Fibroblast of lung (primary cell): Measurements from ENCODE around the gene AEBP2. TPM values are rescaled to one million over a fixed set of nuclear protein-coding genes. Genes with fewer than 3 reads are reported as not detected.

Experiments
- DNase-seq, 2 donors: peaks; one replicate each; pipeline versions ENCODE4 v3.0.0 to v3.0.0-alpha.2; 2010; ENCODE audit warnings: low read depth in 2 of 2
- H2AFZ ChIP-seq: 2 replicates; pipeline ENCODE4 v1.5.1; 2012; ENCODE audit warnings: low read length, control low read depth, inconsistent platforms
- H3K27ac ChIP-seq: 2 replicates; pipeline ENCODE4 v1.5.1; 2011; ENCODE audit warnings: low read length, control low read depth; ENCODE audit not compliant: insufficient read depth
- H3K27me3 ChIP-seq: 2 replicates; pipeline ENCODE4 v1.5.1; 2011; ENCODE audit warnings: mild to moderate bottlenecking, low read length; ENCODE audit not compliant: control insufficient read depth, insufficient read depth
- H3K36me3 ChIP-seq: 2 replicates; pipeline ENCODE4 v1.5.1; 2011; ENCODE audit warnings: low read length; ENCODE audit not compliant: control insufficient read depth, insufficient read depth
- H3K4me1 ChIP-seq: 2 replicates; pipeline ENCODE4 v1.5.1; 2011; ENCODE audit warnings: low read length; ENCODE audit not compliant: control insufficient read depth, insufficient read depth; ENCODE audit errors: extremely low read depth
- H3K4me2 ChIP-seq: 2 replicates; pipeline ENCODE4 v1.5.1; 2011; ENCODE audit warnings: low read length, control low read depth; ENCODE audit not compliant: insufficient read depth; ENCODE audit errors: extremely low read depth
- H3K4me3 ChIP-seq, 4 experiments: fragments of 200-600 bp in 1 of 4; sonication (generic) in 1 of 4; replicated peaks in 1 of 4; 2 replicates each; pipeline ENCODE4 v1.5.1; 2011 to 2016; ENCODE audit warnings: low read length in 4 of 4, low read depth in 3 of 4, mild to moderate bottlenecking in 3 of 4, control low read depth in 2 of 4, inconsistent platforms in 1 of 4, mixed read lengths in 1 of 4; ENCODE audit not compliant: insufficient read depth in 1 of 4; ENCODE audit errors: control extremely low read depth in 1 of 4
- H3K79me2 ChIP-seq: 2 replicates; pipeline ENCODE4 v1.5.1; 2012; ENCODE audit warnings: mild to moderate bottlenecking, low read length, inconsistent platforms; ENCODE audit not compliant: control insufficient read depth, insufficient read depth
- H3K9ac ChIP-seq: 2 replicates; pipeline ENCODE4 v1.5.1; 2011; ENCODE audit warnings: mild to moderate bottlenecking, low read length, control low read depth; ENCODE audit not compliant: insufficient read depth
- H3K9me3 ChIP-seq: 2 replicates; pipeline ENCODE4 v1.5.1; 2012; ENCODE audit warnings: low read depth, low read length; ENCODE audit not compliant: control insufficient read depth, insufficient read depth
- H4K20me1 ChIP-seq: 2 replicates; pipeline ENCODE4 v1.5.1; 2011; ENCODE audit warnings: low read length; ENCODE audit not compliant: control insufficient read depth, insufficient read depth; ENCODE audit errors: extremely low read depth
- EZH2 ChIP-seq: IDR thresholded peaks from 2 replicates; pipeline ENCODE4 v1.5.1; 2012; ENCODE audit warnings: low read length, control low read depth, mild to moderate bottlenecking; ENCODE audit errors: missing control alignments
- polyA plus RNA-seq, 2 donors: library from polyadenylated mRNA; depleted of rRNA in 1 of 2; stranded (reverse) in 1 of 2; unstranded in 1 of 2; fragments of >200 nt; gene quantifications; 2 replicates each; pipeline ENCODE4 v1.2.1, GENCODE V29; 2011 to 2012; ENCODE audit warnings: missing spikeins in 1 of 2
- total RNA-seq: library from RNA; depleted of rRNA; stranded (reverse); fragments of >200 nt; gene quantifications from 2 replicates; pipeline ENCODE4 v1.2.1, GENCODE V29; 2014
- TF ChIP-seq, protein P1 (sequence below), 2 donors: IDR thresholded peaks in 1 of 2; conservative IDR thresholded peaks in 1 of 2; 1 replicate in 1 of 2; 2 replicates in 1 of 2; pipeline ENCODE4 v1.5.1; 2011 to 2012; ENCODE audit warnings: low read length in 2 of 2, control low read depth in 1 of 2, inconsistent platforms in 1 of 2, low read depth in 1 of 2, mild to moderate bottlenecking in 1 of 2

The AEBP2 gene
- total and polyA plus RNA-seq, 2 donors (not counting 1 experiment from before 2014, with no cell fraction given): 15.6 to 23.9 TPM

DNA sequence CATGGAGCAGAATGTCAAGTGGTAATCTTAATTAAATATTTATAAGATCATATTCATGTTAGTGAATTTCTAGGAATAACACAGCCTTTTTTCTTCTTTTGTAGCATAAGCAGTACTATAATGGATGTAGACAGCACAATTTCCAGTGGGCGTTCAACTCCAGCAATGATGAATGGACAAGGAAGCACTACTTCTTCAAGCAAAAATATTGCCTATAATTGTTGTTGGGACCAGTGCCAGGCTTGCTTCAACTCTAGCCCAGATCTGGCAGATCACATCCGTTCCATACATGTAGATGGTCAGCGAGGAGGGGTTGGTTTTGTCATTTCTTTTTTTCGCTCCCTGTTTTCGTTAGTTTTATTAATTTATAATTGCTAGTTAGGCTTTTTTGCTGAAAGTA is 23.1 kb downstream of the AEBP2 start:
- DNase-seq: peak in 1 of 2 donors; percentile 63
- no peak overlapping the region for H3K4me2 ChIP-seq
- peaks cover 35% of the 10 kb centered on the region for H3K79me2 ChIP-seq
- no peak overlapping the region for H3K4me3 ChIP-seq
- no peaks in the 10 kb centered on the region for H4K20me1 ChIP-seq
- no peaks in the 10 kb centered on the region for H3K36me3 ChIP-seq
- H3K9ac ChIP-seq: no peak overlapping the region
- H3K27ac ChIP-seq: no peak overlapping the region
- H2AFZ ChIP-seq: no peak overlapping the region
- no peaks in the 10 kb centered on the region for H3K27me3 ChIP-seq
- no peaks in the 10 kb centered on the region for H3K4me1 ChIP-seq
- TF ChIP-seq EZH2: no peak
- TF ChIP-seq, protein P1, sequence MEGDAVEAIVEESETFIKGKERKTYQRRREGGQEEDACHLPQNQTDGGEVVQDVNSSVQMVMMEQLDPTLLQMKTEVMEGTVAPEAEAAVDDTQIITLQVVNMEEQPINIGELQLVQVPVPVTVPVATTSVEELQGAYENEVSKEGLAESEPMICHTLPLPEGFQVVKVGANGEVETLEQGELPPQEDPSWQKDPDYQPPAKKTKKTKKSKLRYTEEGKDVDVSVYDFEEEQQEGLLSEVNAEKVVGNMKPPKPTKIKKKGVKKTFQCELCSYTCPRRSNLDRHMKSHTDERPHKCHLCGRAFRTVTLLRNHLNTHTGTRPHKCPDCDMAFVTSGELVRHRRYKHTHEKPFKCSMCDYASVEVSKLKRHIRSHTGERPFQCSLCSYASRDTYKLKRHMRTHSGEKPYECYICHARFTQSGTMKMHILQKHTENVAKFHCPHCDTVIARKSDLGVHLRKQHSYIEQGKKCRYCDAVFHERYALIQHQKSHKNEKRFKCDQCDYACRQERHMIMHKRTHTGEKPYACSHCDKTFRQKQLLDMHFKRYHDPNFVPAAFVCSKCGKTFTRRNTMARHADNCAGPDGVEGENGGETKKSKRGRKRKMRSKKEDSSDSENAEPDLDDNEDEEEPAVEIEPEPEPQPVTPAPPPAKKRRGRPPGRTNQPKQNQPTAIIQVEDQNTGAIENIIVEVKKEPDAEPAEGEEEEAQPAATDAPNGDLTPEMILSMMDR (conservative IDR thresholded peaks at IDR 0.05 in 1 of 2, IDR thresholded peaks at IDR 0.05 in 1 of 2; ENCODE audit: low read depth in 1 of 2, low read length in 2 of 2): no peak
- H3K9me3 ChIP-seq: no peaks in the 10 kb centered on the region

DNA sequence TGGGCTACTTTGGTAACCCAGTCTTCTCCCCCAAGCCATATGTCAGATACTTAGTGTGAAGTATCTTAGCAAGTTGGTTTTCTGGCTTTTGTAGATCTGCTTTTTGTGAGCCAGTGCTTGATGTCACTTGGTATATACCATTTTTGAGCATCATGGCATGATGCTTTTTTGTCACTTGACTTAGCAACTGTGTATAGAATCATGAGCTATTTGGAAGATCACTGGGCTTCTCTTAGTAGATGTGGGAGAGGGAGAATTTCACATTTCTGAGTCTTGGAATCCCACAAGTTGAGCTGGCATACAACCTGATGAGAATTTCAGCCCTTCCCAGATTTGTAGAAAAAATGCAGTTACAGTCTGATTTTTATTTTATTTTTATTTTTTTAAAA is 24.9 kb downstream of the AEBP2 start:
- H2AFZ ChIP-seq: no peak overlapping the region
- TF ChIP-seq, protein P1 (conservative IDR thresholded peaks at IDR 0.05 in 1 of 2, IDR thresholded peaks at IDR 0.05 in 1 of 2; ENCODE audit: low read depth in 1 of 2, low read length in 2 of 2): no peak
- no peak for TF ChIP-seq EZH2

DNA sequence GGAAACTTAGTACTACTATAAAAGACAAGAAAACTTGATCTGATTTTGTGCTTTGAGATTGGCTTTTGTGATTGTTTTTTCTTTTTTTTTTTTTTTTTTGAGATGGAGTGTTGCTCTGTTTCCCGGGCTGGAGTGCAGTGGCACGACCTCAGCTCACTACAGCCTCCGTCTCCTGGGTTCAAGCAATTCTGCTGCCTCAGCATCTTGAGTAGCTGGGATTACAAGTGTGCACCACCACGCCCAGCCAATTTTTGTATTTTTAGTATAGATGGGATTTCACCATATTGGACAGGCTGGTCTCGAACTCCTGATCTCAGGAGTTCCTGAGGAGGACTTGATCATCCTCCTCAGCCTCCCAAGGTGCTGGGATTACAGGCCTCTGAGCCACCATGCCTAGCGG is 26.4 kb downstream of the AEBP2 start:
- Histone ChIP-seq H3K4me2 (no peak overlapping the region), H3K27ac (no peak overlapping the region), H3K36me3 (no peaks in the 10 kb centered on the region), H3K4me3 (no peak overlapping the region), H4K20me1 (no peaks in the 10 kb centered on the region), H3K4me1 (no peaks in the 10 kb centered on the region), H3K9ac (no peak overlapping the region), H3K79me2 (peaks cover 13% of the 10 kb centered on the region), H2AFZ (no peak overlapping the region), H3K27me3 (no peaks in the 10 kb centered on the region), H3K9me3 (no peaks in the 10 kb centered on the region)
- DNase-seq: no peak
- TF ChIP-seq, protein P1 (conservative IDR thresholded peaks at IDR 0.05 in 1 of 2, IDR thresholded peaks at IDR 0.05 in 1 of 2; ENCODE audit: low read depth in 1 of 2, low read length in 2 of 2): no peak
- TF ChIP-seq EZH2: no peak

More for the DNA sequence above, 24.9 kb downstream of the AEBP2 start:
- Histone ChIP-seq H3K27ac (no peak overlapping the region), H3K4me1 (no peaks in the 10 kb centered on the region), H3K4me3 (no peak overlapping the region), H4K20me1 (no peaks in the 10 kb centered on the region), H3K27me3 (no peaks in the 10 kb centered on the region), H3K36me3 (no peaks in the 10 kb centered on the region), H3K79me2 (peaks cover 19% of the 10 kb centered on the region), H3K9me3 (no peaks in the 10 kb centered on the region), H3K9ac (no peak overlapping the region), H3K4me2 (no peak overlapping the region)
- DNase-seq: no peak
